A673 (cell line): Measurements from ENCODE around the gene DEPDC7. TPM values are rescaled to one million over a fixed set of nuclear protein-coding genes. Genes with fewer than 3 reads are reported as not detected.
"Not testable (repeated sequence)": the region's sequence is repeated elsewhere in the genome, so short reads cannot be mapped to it uniquely, and the experiment has no call there.

Experiments used
- BruUV-seq: library from RNA; stranded (reverse); fragments of 400-500 nt; replicated peaks from 2 replicates; lab custom pipeline; 2021; lab: Mats Ljungman, UMichigan
- CTCF ChIA-PET: fragments of 300-600 bp; sonication (Branson Sonifier 250); formaldehyde crosslinking; loops from one replicate; lab custom pipeline; 2022; ENCODE audit warnings: antibody characterized with exemption; lab: Charles Lee
- POLR2A ChIA-PET: fragments of 300-600 bp; sonication (Branson Sonifier 250); formaldehyde crosslinking; loops from one replicate; lab custom pipeline; 2022; ENCODE audit warnings: antibody characterized with exemption; ENCODE audit not compliant: low non-redundant PET; lab: Charles Lee
- DNase-seq: peaks from one replicate; pipeline ENCODE4 v3.0.0-alpha.2; 2015; ENCODE audit warnings: low spot score
- H3K27ac ChIP-seq: fragments of 200-600 bp; sonication (generic); 2 replicates; pipeline ENCODE4 v1.5.1; 2016; ENCODE audit warnings: mixed run types, low read depth, mild to moderate bottlenecking, mixed read lengths, antibody characterized with exemption, low read length; ENCODE audit not compliant: poor library complexity, severe bottlenecking
- H3K27me3 ChIP-seq: fragments of 200-600 bp; sonication (generic); replicated peaks from 2 replicates; pipeline ENCODE4 v1.6.1; 2017; ENCODE audit warnings: mixed run types, low read depth, mild to moderate bottlenecking, mixed read lengths, antibody characterized with exemption, low read length; ENCODE audit not compliant: insufficient read depth, poor library complexity
- H3K36me3 ChIP-seq: fragments of 200-600 bp; sonication (generic); 2 replicates; pipeline ENCODE4 v1.6.1; 2016; ENCODE audit warnings: mixed run types, mild to moderate bottlenecking, mixed read lengths, antibody characterized with exemption, low read length; ENCODE audit not compliant: insufficient read depth, poor library complexity, severe bottlenecking
- H3K4me1 ChIP-seq: fragments of 200-600 bp; sonication (generic); 2 replicates; pipeline ENCODE4 v1.6.1; 2017; ENCODE audit warnings: mixed run types, mild to moderate bottlenecking, mixed read lengths, antibody characterized with exemption, low read length; ENCODE audit not compliant: insufficient read depth, poor library complexity, severe bottlenecking
- H3K4me3 ChIP-seq: fragments of 200-600 bp; sonication (generic); 2 replicates; pipeline ENCODE4 v1.5.1; 2016; ENCODE audit warnings: low read depth, mixed run types, mild to moderate bottlenecking, mixed read lengths, low read length; ENCODE audit not compliant: poor library complexity, severe bottlenecking
- H3K9me3 ChIP-seq: fragments of 200-600 bp; sonication (generic); 2 replicates; pipeline ENCODE4 v1.6.1; 2016; ENCODE audit warnings: mixed run types, low read depth, mild to moderate bottlenecking, mixed read lengths, antibody characterized with exemption, low read length; ENCODE audit not compliant: poor library complexity, severe bottlenecking
- CTCF ChIP-seq: fragments of 300-800, 200-600 bp; sonication (generic); conservative IDR thresholded peaks from 2 replicates; pipeline ENCODE4 v1.5.1; 2017; ENCODE audit warnings: low read depth, mild to moderate bottlenecking, antibody characterized with exemption, low read length, moderate library complexity, mixed read lengths
- EZH2 ChIP-seq: fragments of 200-600 bp; sonication (generic); IDR thresholded peaks from 2 replicates; pipeline ENCODE4 v1.6.1; 2017; ENCODE audit warnings: borderline replicate concordance, low read depth, mild to moderate bottlenecking, mixed read lengths, antibody characterized with exemption, low read length; ENCODE audit not compliant: poor library complexity, severe bottlenecking
- intact Hi-C: fragments of 100-400 bp; cut with micrococcal nuclease; formaldehyde crosslinking; loops from one replicate; pipeline ENCODE4 v1.10.0; 2022; ENCODE audit not compliant: unreplicated experiment
- total RNA-seq: library from RNA; stranded (reverse); gene quantifications from 2 replicates; pipeline ENCODE4 v1.2.3, GENCODE V29; 2021

Gene DEPDC7
- total RNA-seq, 1 experiment from 2014 or later: 11.4 TPM

GRCh38 chr11:33044285-33044756 lies 28.6 kb downstream of the DEPDC7 start:
- peaks cover 27% of the 10 kb centered on the region for H3K36me3 ChIP-seq

GRCh38 chr11:33045551-33046255 lies 30.0 kb downstream of the DEPDC7 start:
- Histone ChIP-seq H3K4me1 (peaks cover 28% of the 10 kb centered on the region), H3K27ac (no peak overlapping the region), H3K27me3 (no peaks in the 10 kb centered on the region), H3K36me3 (peaks cover 27% of the 10 kb centered on the region), H3K4me3 (no peak overlapping the region), H3K9me3 (no peaks in the 10 kb centered on the region)
- POLR2A ChIA-PET: no interaction called here
- DNase-seq: peak; percentile 72
- CTCF ChIA-PET: no interaction called here
- intact Hi-C loops: no loop called here
- no TSS peak for BruUV-seq
- TF ChIP-seq CTCF (no peak), EZH2 (no peak)

More at GRCh38 chr11:33044285-33044756, 28.6 kb downstream of the DEPDC7 start:
- Histone ChIP-seq H3K4me1 (peaks cover 38% of the 10 kb centered on the region), H3K9me3 (no peaks in the 10 kb centered on the region), H3K27me3 (no peaks in the 10 kb centered on the region), H3K4me3 (no peak overlapping the region), H3K27ac (no peak overlapping the region)
- TF ChIP-seq EZH2 (no peak), CTCF (no peak)
- ChIA-PET CTCF (no interaction called here), POLR2A (no interaction called here)
- BruUV-seq: no TSS peak
- intact Hi-C loops: loop anchor here (5.0 kb wide), 1 partner anchor 152 kb away; the partner anchor contains the start of gene QSER1
- DNase-seq: peak; percentile 32

- H3K36me3 ChIP-seq: peaks cover 27% of the 10 kb centered on the region
- H3K27me3 ChIP-seq, DNase-seq, H3K4me3 ChIP-seq, H3K9me3 ChIP-seq, BruUV-seq, H3K27ac ChIP-seq, POLR2A ChIA-PET, CTCF ChIA-PET, intact Hi-C loops: not testable (repeated sequence)
- H3K4me1 ChIP-seq: peaks cover 14% of the 10 kb centered on the region
These were observed 33.0 kb downstream of the DEPDC7 start for GRCh38 chr11:33048701-33049100.

- DNase-seq, H3K27ac ChIP-seq, POLR2A ChIA-PET, H3K9me3 ChIP-seq, BruUV-seq, H3K27me3 ChIP-seq, intact Hi-C loops, CTCF ChIA-PET, H3K4me3 ChIP-seq: not testable (repeated sequence)
- Histone ChIP-seq H3K4me1 (peaks cover 18% of the 10 kb centered on the region), H3K36me3 (peaks cover 20% of the 10 kb centered on the region)
These were observed 34.1 kb downstream of the DEPDC7 start for GRCh38 chr11:33049565-33050408.
